GM19239 (cell line): ENCODE data around the gene NKX2-1.

Experiments used
- DNase-seq: peaks from one replicate; pipeline ENCODE4 v3.0.0; 2011; ENCODE audit warnings: low spot score; ENCODE audit not compliant: insufficient read length
- FAIRE-seq: peaks from 2 replicates; lab custom pipeline; 2011; peaks lifted over from hg19 to GRCh38; lab: Jason Lieb, UNC

The NKX2-1 gene

DNA sequence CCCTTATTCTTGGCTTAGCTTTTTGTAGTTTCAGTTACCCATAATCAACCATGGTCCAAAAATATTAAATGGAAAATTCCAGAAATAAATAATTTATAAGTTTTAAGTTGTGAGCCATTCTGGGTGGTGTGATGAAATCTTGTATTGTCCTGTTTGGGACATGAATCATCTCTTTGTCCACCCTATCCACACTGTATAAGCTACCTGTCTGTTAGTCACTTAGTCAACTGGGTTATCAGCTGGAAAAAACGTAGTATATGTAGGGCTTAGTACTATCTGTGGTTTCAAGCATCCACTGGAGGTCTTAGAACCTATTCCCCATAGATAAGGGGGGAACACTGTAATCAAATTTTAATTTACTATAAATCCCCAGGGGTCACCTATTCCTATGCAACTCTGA is 52.7 kb downstream of the NKX2-1 start:
- no peak for DNase-seq
- FAIRE-seq, result no peak
